Stimulated activated CD4-positive, alpha-beta T cell treated with anti-CD3 and anti-CD28 coated beads, Interleukin-2, amount 100 ng/mL, for 4 hours (primary cell): ENCODE results near the gene KLF13.

Experiments used
- DNase-seq: peaks from one replicate; pipeline ENCODE4 v3.0.0-alpha.2; 2020; ENCODE audit warnings: low read depth

Gene KLF13

DNA sequence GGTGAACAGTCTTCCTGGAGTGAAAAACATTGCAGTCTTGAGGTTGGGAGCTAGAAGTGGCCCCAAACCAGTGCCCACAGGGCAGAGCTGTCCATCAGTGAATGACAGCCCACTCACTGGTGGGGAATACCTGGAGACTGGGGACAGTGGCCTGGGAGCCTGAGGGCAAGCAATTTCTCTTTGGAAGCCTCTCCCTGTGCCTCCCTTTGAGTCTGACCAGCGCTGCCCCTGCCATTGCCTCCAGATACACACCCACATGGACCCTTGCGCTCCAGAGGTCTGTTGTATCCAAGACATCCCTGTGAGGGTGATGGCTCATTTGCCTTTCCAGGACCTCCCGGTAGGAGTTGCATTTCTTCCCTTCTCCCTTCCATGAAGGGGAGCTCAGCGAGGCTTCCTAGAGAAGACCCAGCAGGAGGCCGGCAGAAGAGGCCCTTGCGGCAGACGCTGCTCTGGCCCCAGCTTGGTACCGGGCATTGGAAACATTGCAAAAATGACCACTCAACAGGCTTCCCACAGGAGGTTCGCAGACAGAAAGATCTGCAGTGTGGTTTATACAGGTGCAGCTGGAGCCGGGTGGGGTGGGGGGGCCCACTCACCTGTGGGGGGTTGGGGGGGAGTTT, 38.5 kb downstream of the KLF13 start:
- no peak for DNase-seq

DNA sequence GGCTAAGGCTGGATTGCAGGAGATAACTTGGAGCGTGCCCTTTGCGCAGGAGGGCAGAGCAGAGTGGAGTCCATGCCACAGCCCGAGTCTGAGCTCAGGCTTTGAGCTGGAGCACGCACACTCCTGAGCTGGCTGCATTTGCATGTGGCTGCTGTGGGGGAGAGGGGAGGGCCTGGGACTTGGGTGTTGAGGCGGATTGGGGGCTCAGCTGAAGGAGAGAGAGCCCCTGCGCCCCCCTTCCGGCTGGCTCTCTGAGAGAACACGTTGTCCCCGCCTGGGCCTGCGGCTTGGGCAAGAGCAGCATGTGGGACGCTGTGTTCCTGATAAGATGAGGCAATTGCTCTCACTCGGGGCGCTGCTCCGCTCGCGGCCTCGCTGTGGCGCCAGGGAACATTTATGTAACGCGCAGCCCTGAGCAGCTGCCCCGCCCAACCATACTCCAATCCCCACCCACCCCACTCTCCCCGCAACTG, 39.1 kb downstream of the KLF13 start:
- DNase-seq: peak; percentile 71

DNA sequence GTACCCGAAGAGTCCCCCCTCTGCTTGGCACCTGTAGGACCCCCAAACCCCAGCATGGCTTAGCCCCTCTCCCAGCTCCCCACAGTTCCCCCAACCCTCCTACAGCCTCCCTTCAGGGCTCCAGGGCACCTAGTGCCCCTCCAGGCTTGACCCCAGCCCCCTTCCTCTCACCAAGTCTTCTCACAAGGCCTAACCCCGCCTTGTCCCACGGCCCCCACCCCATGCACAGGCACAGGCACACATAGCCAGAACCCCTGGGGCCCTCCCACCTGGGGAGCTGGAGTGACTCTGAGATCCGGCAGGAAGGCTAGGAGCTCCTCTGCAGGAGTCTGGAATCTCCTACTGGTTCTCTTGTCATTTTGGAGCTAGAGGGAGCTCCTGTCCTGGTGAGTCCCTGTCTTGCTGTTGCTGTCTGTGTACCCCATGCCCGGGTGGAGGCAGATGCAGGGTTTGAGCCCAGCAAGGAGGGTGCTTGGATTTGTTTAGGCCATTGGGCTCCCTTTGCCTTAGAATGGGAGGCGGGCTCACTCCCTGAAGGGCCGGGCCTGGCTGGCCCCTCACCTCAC, 39.6 kb downstream of the KLF13 start:
- DNase-seq: no peak

DNA sequence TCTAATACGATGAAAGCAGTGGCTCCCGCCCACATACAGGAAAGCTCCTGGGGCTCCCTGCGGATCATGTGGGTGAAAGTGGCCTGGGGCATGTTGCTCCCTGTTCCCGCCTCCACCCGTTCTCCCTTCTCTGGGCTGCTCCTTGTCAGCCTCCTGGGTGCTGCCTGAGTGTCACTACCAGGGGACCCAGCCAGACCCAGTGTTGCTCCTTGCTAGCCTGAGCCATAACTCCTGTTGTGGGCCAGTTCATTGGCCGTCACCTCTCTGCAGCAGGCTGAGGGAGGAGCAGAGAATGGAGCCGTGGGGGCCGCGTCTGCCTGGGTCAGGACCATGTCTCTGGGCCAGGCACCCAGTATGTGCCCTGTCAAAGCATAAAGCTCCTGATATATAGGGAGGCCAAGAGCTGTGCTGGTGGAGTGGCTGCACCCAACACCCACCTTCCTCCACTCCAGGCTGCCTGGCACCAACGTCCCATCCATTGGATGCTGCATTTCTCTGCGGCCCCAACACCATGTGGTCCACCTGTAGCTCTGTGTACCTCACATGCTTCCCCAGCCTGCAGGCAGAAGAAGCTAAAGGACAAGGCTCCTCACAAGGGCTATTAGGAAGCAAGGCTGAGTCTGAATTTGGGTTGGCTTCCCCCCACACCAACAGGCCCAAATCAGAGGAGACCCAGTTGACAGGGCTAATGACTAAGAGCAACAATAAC, 40.5 kb downstream of the KLF13 start:
- no peak for DNase-seq

DNA sequence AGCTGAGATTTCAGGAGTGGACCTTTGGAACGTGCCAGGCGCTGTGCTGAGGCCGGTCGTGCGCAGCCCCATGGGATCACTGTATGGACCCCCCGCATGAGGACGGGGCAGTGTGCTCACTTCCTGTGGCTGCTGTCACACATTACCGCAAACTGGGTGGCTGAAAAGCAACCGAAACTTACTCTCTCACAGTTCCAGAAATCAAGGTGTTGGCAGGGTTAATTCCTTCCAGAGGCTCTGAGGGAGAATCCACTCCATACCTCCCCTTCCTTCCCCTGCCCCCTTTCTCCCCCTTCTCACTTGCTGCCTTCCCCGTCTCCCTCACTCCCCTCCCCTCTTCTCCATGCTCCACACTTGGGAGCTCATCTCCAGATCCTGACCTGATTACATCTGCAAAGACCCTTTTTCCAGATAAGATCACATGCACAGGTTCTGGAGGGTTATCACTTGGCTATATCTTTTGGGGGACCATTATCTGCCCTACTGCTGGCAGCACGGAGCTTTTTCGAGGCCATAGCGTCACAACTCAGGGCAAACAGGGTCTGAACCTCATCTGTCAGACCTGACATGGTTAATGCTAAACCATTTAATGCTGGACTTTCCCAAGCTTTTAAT, 41.2 kb downstream of the KLF13 start:
- no peak for DNase-seq

DNA sequence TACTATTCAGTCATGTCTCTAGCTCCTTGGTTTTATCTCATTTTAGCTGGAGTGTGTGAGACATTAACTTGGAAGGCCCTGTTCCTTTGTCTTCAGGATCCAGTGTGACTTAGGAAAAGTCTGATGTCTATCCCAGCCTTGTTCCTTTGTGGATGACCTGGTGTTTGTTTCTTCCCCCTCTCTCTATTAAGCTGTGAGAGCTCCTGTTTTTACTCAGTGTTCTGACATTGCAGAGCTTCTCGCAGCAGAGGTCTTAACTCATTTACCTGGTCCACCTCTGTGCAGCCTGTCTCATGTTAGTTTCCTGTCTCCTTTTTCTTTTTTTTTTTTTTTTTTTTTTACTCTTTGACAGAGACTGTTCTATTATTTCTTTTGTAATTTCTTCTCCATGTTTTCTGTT, 43.1 kb downstream of the KLF13 start:
- DNase-seq: no peak

DNA sequence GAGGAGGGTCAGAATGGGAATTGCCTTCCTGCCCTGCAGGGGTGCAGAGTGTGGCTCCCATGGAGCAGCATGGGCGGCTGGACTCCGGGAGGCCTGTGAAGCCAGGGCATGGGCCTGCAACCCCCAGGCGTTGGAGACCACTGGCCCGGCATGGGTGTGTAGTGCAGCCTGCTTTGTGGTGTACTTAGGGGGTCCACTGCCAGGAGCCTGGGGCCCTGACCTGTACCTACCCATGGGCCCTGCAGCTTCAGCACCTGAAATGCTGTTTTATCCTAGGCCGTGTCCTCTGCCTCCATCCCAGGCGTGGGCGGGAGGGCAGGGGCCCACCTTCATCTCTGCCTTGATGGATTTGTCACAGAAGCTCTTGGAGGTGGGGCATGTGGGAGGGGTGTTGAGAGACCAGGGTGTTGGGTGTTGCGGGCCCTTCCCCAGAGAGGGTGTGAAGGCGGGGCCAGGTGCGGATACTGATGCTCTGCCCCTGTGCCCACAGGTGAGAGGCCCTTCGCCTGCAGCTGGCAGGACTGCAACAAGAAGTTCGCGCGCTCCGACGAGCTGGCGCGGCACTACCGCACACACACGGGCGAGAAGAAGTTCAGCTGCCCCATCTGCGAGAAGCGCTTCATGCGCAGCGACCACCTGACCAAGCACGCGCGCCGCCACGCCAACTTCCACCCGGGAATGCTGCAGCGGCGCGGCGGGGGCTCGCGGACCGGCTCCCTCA, 45.0 kb downstream of the KLF13 start:
- DNase-seq: no peak

DNA sequence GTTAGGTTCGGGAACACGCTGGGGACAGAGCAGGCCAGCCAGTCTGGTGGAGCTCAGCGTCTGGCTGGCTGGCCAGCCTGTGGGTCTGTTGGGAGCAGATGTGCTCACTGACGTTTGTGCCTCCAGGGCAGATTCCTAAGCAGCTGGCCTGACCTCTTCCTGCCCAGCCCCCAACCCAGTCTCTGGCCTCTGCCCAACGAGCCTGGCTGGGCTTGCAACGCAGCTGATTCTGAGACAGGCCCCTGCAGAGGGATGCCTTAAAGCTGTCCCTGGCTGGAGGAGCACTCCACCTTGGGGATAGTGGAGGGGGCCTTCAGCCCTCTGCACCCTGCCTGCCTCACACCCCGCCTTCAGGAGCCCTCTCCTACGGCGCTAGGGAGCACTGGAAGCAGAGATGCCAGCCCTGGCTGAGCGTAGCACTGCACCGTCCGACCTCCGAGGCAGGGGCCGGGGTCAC, 46.0 kb downstream of the KLF13 start:
- DNase-seq: no peak

DNA sequence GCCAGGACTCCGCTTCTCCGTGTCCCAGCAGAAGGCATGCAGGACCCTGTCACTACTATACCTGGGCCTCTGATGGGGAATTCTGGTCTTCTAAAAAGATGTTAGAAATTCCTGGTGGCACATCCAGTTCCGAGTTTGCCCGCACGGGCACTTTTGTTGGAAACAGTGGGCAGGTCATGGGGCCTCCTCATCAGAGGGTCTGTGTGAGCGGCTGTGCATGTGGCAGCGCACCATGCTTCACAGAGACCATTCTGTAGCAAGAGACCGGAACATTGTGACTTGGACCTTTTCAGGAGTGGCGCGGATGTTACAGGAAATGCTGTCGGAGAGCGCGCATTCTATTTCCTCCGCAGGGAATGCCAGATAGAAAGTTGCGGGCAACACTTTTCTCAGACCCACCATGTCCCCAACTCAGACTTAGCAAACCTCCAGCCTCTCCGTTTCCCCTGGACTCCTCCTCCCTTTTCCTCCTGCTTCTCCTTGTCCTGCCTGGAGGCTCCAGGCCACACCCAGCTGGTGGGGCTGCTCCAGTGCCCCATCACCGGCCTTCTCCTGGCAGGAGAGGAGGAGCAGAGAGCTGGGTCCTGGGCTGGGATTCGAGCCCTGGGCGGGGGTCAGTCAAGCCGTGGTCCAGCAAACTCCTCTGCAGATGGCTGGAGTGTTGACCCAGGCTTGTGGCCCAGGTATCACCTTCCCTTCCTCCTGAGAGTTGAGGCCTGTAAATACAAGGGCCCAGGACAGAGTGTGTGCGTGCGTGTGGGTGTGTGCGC, 46.6 kb downstream of the KLF13 start:
- no peak for DNase-seq

DNA sequence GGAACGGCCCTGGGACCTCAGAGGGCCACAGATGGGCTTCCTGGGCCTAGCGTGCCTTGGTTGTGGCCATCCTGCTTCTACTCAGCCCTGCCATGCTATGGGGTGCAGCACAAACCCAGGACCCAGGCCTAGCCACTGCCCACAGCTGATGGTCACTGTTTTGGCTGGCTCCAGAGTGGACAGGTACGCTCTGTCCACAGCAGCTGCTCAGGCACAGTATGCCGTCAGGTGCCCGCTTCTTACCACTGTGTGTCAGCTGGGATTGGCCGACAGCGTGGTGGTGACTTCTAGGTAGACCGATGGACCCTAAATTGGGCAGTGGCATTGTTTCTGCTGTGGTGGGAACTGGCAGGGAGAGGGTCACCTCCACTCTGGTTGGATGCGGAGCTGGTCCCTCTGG, 47.3 kb downstream of the KLF13 start:
- DNase-seq: no peak

DNA sequence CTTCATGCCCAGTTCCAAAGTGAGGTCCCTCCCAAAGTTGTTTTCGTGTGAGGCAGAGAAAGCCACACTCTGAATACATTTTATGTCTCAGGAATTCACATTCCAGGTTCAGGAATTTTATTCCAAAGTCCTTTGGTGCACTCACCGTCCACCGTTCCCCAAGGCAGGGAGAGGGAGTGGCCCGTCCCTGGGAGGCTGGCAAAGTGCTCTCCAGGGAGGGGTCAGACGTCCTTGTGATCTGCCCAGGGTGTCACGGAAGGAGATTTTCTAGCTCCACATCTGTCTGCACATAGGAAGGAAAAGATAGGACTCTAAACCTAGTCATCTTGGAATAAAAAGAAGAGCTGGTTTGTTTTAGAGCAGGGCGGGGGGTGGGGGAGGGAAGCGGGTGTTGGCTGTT, 47.9 kb downstream of the KLF13 start:
- no peak for DNase-seq

DNA sequence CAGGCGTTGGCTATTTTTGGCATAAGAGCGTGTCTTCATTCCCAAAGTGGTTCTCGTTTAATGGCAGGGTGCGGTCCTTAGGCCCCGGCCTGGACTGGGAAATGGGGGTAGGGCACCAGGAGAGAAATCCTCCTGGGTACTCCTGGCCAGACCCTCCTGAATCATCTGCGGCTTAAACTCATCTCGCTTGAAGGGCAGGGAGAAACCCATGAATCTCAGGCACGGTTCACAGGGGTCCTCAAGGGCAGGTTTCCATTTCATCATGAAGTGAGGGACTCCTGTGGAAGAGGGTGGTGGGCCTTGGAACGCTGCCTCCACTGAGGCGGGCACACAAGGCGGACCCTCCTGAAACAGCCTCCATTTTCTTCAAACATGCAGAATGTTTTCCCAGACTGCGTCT, 48.4 kb downstream of the KLF13 start:
- no peak for DNase-seq

DNA sequence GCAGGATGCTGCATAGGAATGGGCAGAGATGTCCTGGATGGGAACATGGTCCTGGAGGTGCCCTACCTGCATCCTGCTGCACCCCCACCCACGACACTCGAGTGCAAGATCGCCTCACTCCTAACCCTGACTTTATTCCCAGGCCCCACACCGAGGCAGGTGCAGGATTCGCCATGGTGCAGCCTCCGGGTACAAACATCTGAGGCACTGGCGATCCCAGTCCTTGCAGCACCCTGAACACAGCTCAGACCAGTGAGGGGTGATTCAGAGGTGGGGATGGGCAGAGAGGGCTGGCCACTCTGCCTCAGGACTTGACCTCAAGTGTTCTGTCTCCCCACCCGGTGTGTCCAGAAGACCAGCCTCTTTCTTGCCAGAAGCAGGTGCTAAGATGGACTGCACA, 49.1 kb downstream of the KLF13 start:
- DNase-seq: no peak

DNA sequence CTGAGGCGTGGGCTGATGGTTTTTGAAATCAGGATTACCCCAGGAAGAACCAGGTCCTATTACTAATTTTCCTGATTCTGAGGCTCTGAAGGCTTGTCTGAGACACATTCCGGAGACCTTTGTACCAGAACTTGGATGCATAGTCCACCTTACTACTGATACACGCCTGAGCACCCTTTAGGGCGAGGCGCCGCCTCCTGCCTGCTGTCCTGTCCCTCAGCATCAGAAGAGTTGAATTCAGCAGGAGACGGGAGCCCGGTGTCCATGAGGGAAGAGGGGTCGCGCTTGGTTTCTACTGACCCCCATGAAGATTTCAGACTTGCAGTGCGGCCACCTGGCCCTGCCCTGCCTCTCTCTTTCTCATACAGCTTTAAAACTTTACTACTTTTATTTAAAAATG, 49.9 kb downstream of the KLF13 start:
- no peak for DNase-seq

DNA sequence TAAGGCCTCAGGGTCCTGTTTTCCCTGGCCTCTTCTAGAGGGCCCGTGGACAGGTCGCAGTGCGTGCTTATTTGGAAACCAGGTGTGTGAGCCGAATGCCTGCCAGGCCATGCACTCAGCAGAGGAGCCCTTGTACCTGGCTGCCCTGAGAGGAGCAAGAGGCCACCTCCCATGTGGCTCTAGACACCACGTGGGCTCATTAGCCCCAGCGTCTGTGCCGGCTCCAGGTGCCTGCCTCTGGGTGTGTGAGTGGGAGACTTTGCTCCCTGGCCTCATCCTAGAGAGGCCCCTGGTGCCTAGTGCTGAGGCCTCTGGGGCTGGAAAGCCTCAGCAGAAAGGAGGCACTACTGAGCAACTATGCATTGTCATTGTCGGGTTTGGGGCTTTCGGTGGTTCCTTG, 50.4 kb downstream of the KLF13 start:
- no peak for DNase-seq

DNA sequence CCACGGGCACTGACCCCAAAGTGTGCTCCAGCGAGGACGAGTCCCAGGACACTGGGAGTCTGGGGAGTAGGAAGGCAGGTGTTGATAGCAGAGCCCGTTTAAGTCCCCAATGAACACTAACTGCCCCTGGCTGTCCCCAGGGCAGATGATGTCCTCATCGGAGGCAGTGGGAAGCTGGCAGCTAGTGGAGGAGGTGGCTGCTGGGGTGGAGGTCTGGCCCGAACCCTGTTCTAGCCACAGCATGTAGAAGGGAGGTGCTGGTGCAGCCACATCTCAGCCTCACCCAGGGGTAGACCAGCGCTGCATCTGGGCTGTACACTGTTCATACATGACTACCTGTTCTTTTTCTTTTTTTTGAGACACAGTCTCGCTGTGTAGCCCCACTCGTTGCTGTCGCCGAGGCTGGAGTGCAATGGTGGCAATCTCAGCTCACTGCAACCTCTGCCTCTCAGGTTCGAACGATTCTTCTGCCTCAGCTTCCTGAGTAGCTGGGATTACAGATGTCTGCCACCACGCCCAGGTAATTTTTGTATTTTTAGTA, 51.8 kb downstream of the KLF13 start:
- DNase-seq: no peak

DNA sequence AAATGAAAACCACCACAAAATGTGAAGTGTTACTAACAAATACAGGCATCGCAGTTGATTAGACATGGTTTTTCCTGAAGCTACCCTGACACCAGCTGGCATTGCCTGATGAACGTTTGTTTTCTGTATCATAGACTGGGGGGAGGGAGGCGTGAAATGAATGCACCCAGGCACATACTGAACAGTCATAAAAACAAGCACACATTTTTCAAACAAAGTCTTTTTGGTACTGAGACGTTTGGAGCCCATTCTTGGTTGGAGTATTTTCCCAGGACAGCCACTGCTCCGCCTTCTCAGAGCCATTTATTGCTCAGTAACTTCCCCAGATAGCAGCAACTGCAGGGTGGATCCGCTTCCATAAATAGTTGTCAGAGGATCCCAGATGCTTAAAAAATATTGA, 52.4 kb downstream of the KLF13 start:
- DNase-seq: no peak

DNA sequence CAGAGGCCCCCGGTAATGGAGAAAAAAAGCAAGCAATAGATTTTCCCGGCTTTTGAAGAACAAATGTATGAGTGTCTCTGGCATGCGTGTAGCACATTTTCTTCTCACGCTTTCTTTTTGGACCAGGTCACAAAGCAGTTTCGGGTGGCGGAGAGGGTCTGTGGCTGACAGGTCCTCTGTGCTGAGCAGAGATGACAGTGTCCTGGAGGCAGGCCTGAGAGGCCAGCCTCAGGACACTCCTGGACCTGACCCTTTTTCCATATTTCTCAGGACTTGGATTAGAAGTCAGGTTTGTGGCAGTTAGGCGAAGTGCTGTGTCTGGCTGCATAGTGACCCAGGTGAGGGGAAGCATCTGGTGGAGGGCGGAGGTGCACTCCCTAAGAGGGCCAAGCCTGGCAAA, 52.9 kb downstream of the KLF13 start:
- DNase-seq: no peak

DNA sequence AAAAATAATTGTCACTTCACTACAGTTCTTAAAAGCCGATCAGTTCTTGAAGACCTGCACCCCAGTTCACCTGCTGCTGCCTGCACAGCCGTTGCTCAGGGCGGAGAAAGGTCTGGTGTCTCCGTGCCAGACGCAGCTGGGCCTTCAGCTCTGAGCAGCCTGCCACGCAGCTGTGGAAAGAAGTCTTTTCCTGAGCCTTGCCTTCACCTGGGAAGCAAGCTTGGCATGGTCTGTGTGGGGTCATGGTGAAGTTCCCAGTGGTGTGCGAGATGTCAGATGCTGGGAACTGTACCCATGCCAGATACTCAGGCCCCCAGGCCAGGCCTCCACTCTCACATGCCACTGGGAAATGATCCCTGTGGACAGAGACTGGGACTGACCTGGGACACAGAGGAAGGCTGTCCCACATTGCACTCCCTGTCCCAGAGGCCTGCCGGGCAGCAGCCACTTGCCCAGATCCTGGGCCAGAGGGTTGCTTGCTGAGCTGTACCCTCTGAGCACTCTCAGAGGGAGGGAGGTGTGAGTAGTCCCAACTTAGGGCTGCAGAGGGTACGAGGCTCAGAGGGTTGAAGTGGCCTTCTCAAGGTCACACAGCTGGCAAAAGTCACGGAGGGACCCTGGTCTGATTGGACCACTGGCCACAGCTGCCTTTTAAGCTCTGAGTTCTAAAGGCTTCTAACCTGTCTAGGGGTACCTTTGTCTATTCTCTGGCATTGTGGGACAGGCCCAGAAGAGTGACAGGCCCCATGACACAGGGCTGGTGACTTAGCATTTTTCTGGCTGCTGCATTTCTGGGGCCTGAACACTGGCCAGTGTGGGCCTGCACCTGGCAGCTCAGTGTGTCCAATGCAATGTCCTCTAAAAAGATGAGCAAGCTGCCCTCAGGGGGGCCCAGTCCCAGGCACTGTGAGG, 55.4 kb downstream of the KLF13 start:
- no peak for DNase-seq

DNA sequence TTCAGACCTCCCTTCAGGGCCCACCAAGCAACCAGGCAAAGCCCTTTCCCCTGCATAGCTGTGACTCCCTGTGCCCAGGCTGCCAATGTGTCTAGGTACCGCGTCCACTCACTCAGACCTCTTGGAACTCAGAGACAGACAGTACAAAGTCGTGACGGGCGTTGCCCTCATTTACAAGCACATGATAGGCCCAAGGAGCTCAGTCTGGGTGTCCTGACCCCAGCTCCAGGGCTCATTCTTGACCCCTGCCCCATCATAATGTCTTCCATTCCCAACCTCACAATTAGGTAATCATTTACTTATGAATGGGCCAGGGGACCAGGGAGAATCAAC, 56.0 kb downstream of the KLF13 start:
- no peak for DNase-seq

DNA sequence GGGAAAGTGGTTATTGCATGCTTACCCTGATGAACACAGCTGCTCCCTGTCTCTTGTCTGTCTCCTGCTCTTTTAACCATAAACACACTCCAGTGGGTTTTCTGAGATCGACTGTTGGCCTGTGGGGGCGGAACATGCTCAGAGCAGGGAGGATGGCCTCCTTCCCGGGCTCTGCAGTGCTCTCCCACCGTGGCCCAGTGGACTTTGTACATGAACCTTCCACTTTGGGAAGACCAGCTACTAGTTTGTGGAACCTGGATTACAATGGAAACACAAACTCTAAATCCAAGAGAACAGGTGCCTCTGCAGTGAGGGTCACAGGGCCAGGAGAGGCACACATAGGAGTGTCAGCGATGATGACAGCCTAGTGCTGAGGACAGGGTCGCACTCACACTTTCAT, 56.5 kb downstream of the KLF13 start:
- DNase-seq: no peak
